Endothelial cell of umbilical vein (primary cell): ENCODE measurements around the gene LMF1. TPM values are rescaled to one million over a fixed set of nuclear protein-coding genes. Genes with fewer than 3 reads are reported as not detected.

Experiments used
- BruUV-seq: library from RNA; stranded (reverse); fragments of 400-500 nt; replicated peaks from 2 replicates; lab custom pipeline; 2021; lab: Mats Ljungman, UMichigan
- CTCF ChIA-PET: fragments of 300-600, 350-600 bp; sonication (Branson Sonifier 250); formaldehyde crosslinking; loops from one replicate; lab custom pipeline; 2021; ENCODE audit warnings: antibody characterized with exemption, inconsistent platforms; lab: Charles Lee
- POLR2A ChIA-PET: fragments of 300-600, 350-600 bp; sonication (Branson Sonifier 250); formaldehyde crosslinking; loops from one replicate; lab custom pipeline; 2021; ENCODE audit warnings: antibody characterized with exemption, inconsistent platforms; lab: Charles Lee
- DNase-seq: peaks from one replicate; pipeline ENCODE4 v3.0.0-alpha.2; 2011; ENCODE audit warnings: low read depth, low spot score
- FAIRE-seq: peaks from 2 replicates; lab custom pipeline; 2011; peaks lifted over from hg19 to GRCh38; lab: Jason Lieb, UNC
- H2AFZ ChIP-seq: 2 replicates; pipeline ENCODE4 v1.6.0; 2012; ENCODE audit warnings: low read depth, low read length, control low read depth, inconsistent platforms
- H3K27ac ChIP-seq: 2 replicates; pipeline ENCODE4 v1.5.1; 2011; ENCODE audit warnings: low read depth, mild to moderate bottlenecking, control low read depth, low read length, moderate library complexity; ENCODE audit not compliant: insufficient read depth
- H3K27me3 ChIP-seq, 2 experiments: 2 replicates each; pipeline versions ENCODE4 v1.6.0 to v1.6.1; 2011; ENCODE audit warnings: low read length in 2 of 2, mixed read lengths in 1 of 2; ENCODE audit not compliant: control insufficient read depth in 2 of 2, insufficient read depth in 2 of 2
- H3K36me3 ChIP-seq, 2 experiments: 2 replicates in 1 of 2; 3 replicates in 1 of 2; pipeline ENCODE4 v1.5.1; 2011; ENCODE audit warnings: low read length in 2 of 2, mild to moderate bottlenecking in 1 of 2, moderate library complexity in 1 of 2; ENCODE audit not compliant: control insufficient read depth in 2 of 2, insufficient read depth in 2 of 2; ENCODE audit errors: extremely low read depth in 1 of 2
- H3K4me1 ChIP-seq: 3 replicates; pipeline ENCODE4 v1.5.1; 2011; ENCODE audit warnings: mild to moderate bottlenecking, low read length; ENCODE audit not compliant: control insufficient read depth, insufficient read depth; ENCODE audit errors: extremely low read depth
- H3K4me2 ChIP-seq: 2 replicates; pipeline ENCODE4 v1.6.1; 2011; ENCODE audit warnings: low read length, control low read depth, mixed read lengths; ENCODE audit not compliant: insufficient read depth
- H3K4me3 ChIP-seq, 3 experiments: fragments of 200-600 bp in 1 of 3; sonication (generic), shearing (Covaris generic) in 1 of 3; replicated peaks in 1 of 3; 2 replicates each; pipeline ENCODE4 v1.5.1; 2011 to 2016; ENCODE audit warnings: control low read depth in 3 of 3, low read length in 3 of 3, mild to moderate bottlenecking in 2 of 3, inconsistent platforms in 1 of 3, low read depth in 1 of 3, moderate library complexity in 1 of 3; ENCODE audit not compliant: insufficient read depth in 1 of 3
- H3K79me2 ChIP-seq: 2 replicates; pipeline ENCODE4 v1.6.0; 2012; ENCODE audit warnings: low read length, inconsistent platforms; ENCODE audit not compliant: control insufficient read depth, insufficient read depth
- H3K9ac ChIP-seq: replicated peaks from 2 replicates; pipeline ENCODE3; 2011; ENCODE audit warnings: low read length, control low read depth; ENCODE audit not compliant: insufficient read depth; ENCODE audit errors: extremely low read depth
- H3K9me1 ChIP-seq: replicated peaks from 3 replicates; pipeline ENCODE4 v1.6.0; 2011; ENCODE audit warnings: mild to moderate bottlenecking, low read length; ENCODE audit not compliant: control insufficient read depth, insufficient read depth; ENCODE audit errors: extremely low read depth
- H3K9me3 ChIP-seq: replicated peaks from 2 replicates; pipeline ENCODE4 v1.5.1; 2012; ENCODE audit warnings: low read length, inconsistent platforms; ENCODE audit not compliant: control insufficient read depth, insufficient read depth
- H4K20me1 ChIP-seq: replicated peaks from 2 replicates; pipeline ENCODE3; 2011; ENCODE audit warnings: mild to moderate bottlenecking, low read length; ENCODE audit not compliant: control insufficient read depth, insufficient read depth; ENCODE audit errors: extremely low read depth
- EZH2 ChIP-seq: IDR thresholded peaks from 2 replicates; pipeline ENCODE4 v1.6.1; 2012; ENCODE audit warnings: borderline replicate concordance, low read depth, mild to moderate bottlenecking, moderate library complexity, low read length, inconsistent platforms; ENCODE audit not compliant: severe bottlenecking
- FOS ChIP-seq: IDR thresholded peaks from 2 replicates; pipeline ENCODE4 v1.6.1; 2011; ENCODE audit warnings: mild to moderate bottlenecking, low read length, moderate library complexity, borderline replicate concordance; ENCODE audit not compliant: insufficient read depth
- GATA2 ChIP-seq: IDR thresholded peaks from 2 replicates; pipeline ENCODE4 v1.7.0; 2011; ENCODE audit warnings: low read depth, mild to moderate bottlenecking, moderate library complexity, mixed read lengths, low read length; ENCODE audit not compliant: insufficient read length, insufficient read depth
- JUN ChIP-seq: IDR thresholded peaks from 2 replicates; pipeline ENCODE4 v1.6.1; 2011; ENCODE audit warnings: borderline replicate concordance, low read depth; ENCODE audit not compliant: insufficient read length, insufficient read depth
- MYC ChIP-seq: IDR thresholded peaks from one replicate; pipeline ENCODE4 v1.6.1; 2011; ENCODE audit warnings: mild to moderate bottlenecking, low read depth, low read length
- POLR2A ChIP-seq: IDR thresholded peaks from 2 replicates; pipeline ENCODE4 v1.6.1; 2012; ENCODE audit warnings: low read depth, mild to moderate bottlenecking, control low read depth, low read length
- POLR2AphosphoS5 ChIP-seq: IDR thresholded peaks from 2 replicates; pipeline ENCODE4 v1.6.1; 2012; ENCODE audit warnings: low read depth, mild to moderate bottlenecking, control low read depth, low read length, moderate library complexity; ENCODE audit not compliant: insufficient read depth
- dilution Hi-C: fragments of 300-500 bp; cut with MboI; formaldehyde crosslinking; loops from one replicate; pipeline ENCODE4 v1.15.0; 2019; ENCODE audit warnings: low sequenced_read_pairs; ENCODE audit not compliant: extremely low pct_ligation_motif_present
- intact Hi-C: fragments of 100-400 bp; cut with micrococcal nuclease; formaldehyde crosslinking; loops from one replicate; pipeline ENCODE4 v1.10.0; 2022
- polyA plus RNA-seq, 4 experiments: library from polyadenylated mRNA; depleted of rRNA in 3 of 4; stranded (reverse) in 3 of 4; unstranded in 1 of 4; fragments of >200 nt; gene quantifications; 2 replicates each; pipeline versions ENCODE4 v1.2.1 to v1.2.3, GENCODE V29; 2011 to 2012; ENCODE audit warnings: missing spikeins in 1 of 4
- total RNA-seq: library from RNA; stranded (reverse); gene quantifications from 2 replicates; pipeline ENCODE4 v1.2.3, GENCODE V29; 2021
- TF ChIP-seq, protein P1 (sequence below): IDR thresholded peaks from 2 replicates; pipeline ENCODE4 v1.6.1; 2011; ENCODE audit not compliant: insufficient read depth, insufficient read length
- TF ChIP-seq, protein P2 (sequence below), 2 donors: IDR thresholded peaks; 1 replicate in 1 of 2; 2 replicates in 1 of 2; pipeline ENCODE4 v1.5.1; 2011; ENCODE audit warnings: low read length in 2 of 2, mild to moderate bottlenecking in 2 of 2, moderate library complexity in 2 of 2, control low read depth in 1 of 2, inconsistent platforms in 1 of 2, low read depth in 1 of 2; ENCODE audit not compliant: insufficient read depth in 1 of 2; ENCODE audit errors: extremely low read depth in 1 of 2

Gene LMF1
- total and polyA plus RNA-seq, 2 donors (not counting 3 experiments of a cell fraction or from before 2014, with no cell fraction given): 17.8 TPM

DNA sequence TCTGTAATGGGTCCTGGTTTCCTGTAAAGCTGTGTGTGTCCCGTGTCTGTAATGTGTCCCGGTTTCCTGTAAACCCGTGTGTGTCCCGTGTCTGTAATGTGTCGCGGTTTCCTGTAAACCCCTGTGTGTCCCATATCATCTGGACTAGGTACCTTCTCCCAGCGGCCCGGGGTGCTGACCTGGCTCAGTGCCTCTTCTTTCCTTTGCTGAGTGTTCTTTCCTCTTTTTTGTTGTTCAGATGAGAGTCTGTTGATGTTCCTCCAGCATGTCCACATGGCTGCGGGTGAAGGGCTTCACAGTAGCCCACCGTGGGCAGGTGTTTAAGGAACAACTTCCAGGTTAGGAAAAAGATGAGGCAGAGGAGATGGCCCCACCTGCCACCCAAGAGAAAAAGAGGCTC lies 123.6 kb downstream of the LMF1 start:
- Histone ChIP-seq H3K27me3 (no peaks in the 10 kb centered on the region), H3K36me3 (no peaks in the 10 kb centered on the region), H3K4me1 (no peaks in the 10 kb centered on the region), H2AFZ (no peak overlapping the region), H3K9me1 (no peaks in the 10 kb centered on the region), H4K20me1 (no peaks in the 10 kb centered on the region), H3K4me2 (no peak overlapping the region), H3K4me3 (no peak overlapping the region), H3K27ac (no peak overlapping the region), H3K79me2 (no peaks in the 10 kb centered on the region), H3K9ac (no peak overlapping the region), H3K9me3 (peaks cover 3% of the 10 kb centered on the region)
- DNase-seq: no peak
- intact Hi-C loops (no loop called here), dilution Hi-C loops (no loop called here)
- no TSS peak for BruUV-seq
- POLR2A ChIA-PET: no interaction called here
- CTCF ChIA-PET: no interaction called here
- TF ChIP-seq, protein P1, sequence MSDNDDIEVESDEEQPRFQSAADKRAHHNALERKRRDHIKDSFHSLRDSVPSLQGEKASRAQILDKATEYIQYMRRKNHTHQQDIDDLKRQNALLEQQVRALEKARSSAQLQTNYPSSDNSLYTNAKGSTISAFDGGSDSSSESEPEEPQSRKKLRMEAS: no peak
- no peak for TF ChIP-seq POLR2A
- no peak for TF ChIP-seq FOS
- TF ChIP-seq, protein P2, sequence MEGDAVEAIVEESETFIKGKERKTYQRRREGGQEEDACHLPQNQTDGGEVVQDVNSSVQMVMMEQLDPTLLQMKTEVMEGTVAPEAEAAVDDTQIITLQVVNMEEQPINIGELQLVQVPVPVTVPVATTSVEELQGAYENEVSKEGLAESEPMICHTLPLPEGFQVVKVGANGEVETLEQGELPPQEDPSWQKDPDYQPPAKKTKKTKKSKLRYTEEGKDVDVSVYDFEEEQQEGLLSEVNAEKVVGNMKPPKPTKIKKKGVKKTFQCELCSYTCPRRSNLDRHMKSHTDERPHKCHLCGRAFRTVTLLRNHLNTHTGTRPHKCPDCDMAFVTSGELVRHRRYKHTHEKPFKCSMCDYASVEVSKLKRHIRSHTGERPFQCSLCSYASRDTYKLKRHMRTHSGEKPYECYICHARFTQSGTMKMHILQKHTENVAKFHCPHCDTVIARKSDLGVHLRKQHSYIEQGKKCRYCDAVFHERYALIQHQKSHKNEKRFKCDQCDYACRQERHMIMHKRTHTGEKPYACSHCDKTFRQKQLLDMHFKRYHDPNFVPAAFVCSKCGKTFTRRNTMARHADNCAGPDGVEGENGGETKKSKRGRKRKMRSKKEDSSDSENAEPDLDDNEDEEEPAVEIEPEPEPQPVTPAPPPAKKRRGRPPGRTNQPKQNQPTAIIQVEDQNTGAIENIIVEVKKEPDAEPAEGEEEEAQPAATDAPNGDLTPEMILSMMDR (IDR thresholded peaks at IDR 0.05; ENCODE audit: extremely low read depth in 1 of 2, insufficient read depth in 1 of 2, low read depth in 1 of 2, low read length in 2 of 2): no peak
- no peak for TF ChIP-seq EZH2
- no peak for TF ChIP-seq GATA2
- no peak for TF ChIP-seq JUN
- TF ChIP-seq POLR2AphosphoS5: no peak
- TF ChIP-seq MYC: no peak
- no peak for FAIRE-seq
